ENCODE measurements around the gene LEPR.

DNA sequence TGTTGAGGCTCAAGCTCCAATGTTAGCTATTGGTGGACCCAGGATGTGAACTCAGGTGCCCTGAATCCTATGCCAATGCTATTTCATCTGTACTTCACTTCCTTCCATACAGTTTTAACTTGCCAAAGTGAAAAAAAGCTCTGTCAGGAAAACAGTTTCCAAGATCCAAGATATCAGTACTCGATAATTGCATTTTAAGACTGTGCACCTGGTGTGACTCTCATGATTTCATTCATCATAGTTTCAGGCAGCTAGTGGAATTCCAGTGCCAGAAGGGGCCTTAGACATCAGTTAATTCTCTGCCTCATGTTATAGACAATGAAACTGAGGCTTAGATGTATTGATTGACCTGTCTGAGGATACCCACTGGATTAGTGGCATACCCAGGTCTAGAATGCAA is 26.5 kb upstream of the LEPR start:
- TF ChIP-seq POLR2A (IDR thresholded peaks at IDR 0.05) (no peak), POLR2AphosphoS5 (IDR thresholded peaks at IDR 0.05) (no peak), EP300 (IDR thresholded peaks at IDR 0.05) (no peak)
- TF ChIP-seq, protein P1, sequence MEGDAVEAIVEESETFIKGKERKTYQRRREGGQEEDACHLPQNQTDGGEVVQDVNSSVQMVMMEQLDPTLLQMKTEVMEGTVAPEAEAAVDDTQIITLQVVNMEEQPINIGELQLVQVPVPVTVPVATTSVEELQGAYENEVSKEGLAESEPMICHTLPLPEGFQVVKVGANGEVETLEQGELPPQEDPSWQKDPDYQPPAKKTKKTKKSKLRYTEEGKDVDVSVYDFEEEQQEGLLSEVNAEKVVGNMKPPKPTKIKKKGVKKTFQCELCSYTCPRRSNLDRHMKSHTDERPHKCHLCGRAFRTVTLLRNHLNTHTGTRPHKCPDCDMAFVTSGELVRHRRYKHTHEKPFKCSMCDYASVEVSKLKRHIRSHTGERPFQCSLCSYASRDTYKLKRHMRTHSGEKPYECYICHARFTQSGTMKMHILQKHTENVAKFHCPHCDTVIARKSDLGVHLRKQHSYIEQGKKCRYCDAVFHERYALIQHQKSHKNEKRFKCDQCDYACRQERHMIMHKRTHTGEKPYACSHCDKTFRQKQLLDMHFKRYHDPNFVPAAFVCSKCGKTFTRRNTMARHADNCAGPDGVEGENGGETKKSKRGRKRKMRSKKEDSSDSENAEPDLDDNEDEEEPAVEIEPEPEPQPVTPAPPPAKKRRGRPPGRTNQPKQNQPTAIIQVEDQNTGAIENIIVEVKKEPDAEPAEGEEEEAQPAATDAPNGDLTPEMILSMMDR (IDR thresholded peaks at IDR 0.05), result no peak
